ENCODE measurements around the gene DUSP16.

The DUSP16 gene

DNA sequence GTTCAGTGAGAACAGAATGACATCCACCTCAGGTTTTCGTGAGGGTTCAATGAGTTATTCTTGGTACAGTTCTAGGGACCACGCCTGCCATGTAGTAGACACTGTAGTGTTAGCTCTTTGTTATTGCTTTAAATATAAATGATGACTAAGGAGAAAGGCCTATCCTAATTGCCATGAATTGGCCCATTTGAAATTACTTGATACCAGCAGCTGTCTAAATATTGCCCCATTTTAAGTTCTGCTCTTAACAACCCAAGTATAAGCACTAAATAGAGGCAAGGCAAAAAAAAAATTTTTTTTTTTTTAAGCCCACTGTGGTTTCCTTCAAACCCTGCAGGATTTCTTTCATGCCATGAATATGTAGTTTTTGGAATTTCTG, 121.2 kb downstream of the DUSP16 start:
- peaks cover 16% of the 10 kb centered on the region for H3K4me1 ChIP-seq (ENCODE audit: control insufficient read depth, insufficient read depth, low read length, poor library complexity, severe bottlenecking)

DNA sequence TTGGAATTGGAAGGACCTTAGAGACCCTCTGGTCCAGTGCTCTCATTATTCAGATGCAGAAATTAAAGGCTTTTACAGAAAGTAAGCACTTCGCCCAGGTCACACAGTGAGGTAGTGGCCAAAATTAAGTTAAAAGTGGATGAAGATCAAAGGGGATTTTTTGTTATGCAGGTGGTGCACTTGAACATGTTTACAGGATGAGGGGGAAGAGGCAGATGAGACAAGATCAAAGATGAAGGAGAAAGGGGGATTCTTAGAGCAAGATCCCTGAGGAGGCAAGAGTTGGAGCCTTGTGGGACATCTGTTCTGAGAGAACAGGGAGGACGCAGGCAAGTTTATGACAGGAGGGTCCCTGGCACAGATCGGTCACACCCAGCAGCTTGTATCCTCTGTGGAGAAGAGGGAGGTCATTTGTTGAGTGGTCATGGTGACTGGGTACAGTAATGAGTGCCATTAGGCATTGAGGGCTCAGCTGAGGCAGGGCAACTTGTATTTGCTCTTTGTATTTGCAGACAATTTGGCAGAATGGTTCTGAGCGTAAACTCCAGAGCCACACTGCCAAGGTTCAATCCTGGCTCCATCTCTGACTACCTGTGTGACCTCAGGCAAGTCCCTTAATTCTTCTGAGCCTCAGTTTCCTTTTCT, 121.8 kb downstream of the DUSP16 start:
- 95 to 96% methylated on average over 4 of the region's 4 CpGs for WGBS, 2 experiments (ENCODE audit: insufficient coverage in 2 of 2)
- Histone ChIP-seq H3K4me1 (ENCODE audit: control insufficient read depth, insufficient read depth, low read length, poor library complexity, severe bottlenecking) (peaks cover 16% of the 10 kb centered on the region), H3K9me3 (ENCODE audit: control insufficient read depth, low read length) (no peaks in the 10 kb centered on the region), H3K4me3 (ENCODE audit: extremely low read depth, insufficient read depth, low read length, poor library complexity, severe bottlenecking) (no peak overlapping the region), H3K36me3 (ENCODE audit: control insufficient read depth, insufficient read depth, low read length) (no peaks in the 10 kb centered on the region), H3K27ac (ENCODE audit: low read depth, low read length, severe bottlenecking) (no peak overlapping the region)

More for the DNA sequence above, 121.2 kb downstream of the DUSP16 start:
- Histone ChIP-seq H3K27ac (ENCODE audit: low read depth, low read length, severe bottlenecking) (peak overlapping the region; percentile 29), H3K36me3 (ENCODE audit: control insufficient read depth, insufficient read depth, low read length) (no peaks in the 10 kb centered on the region), H3K9me3 (ENCODE audit: control insufficient read depth, low read length) (no peaks in the 10 kb centered on the region), H3K4me3 (ENCODE audit: extremely low read depth, insufficient read depth, low read length, poor library complexity, severe bottlenecking) (no peak overlapping the region)
- WGBS, 2 experiments (ENCODE audit: insufficient coverage in 2 of 2): 100% methylated on average over 1 to 2 of the region's 2 CpGs

GRCh38 chr12:12439636-12440035, 123.0 kb downstream of the DUSP16 start:
- H3K36me3 ChIP-seq (ENCODE audit: control insufficient read depth, insufficient read depth, low read length): no peaks in the 10 kb centered on the region

GRCh38 chr12:12436831-12437345, 125.8 kb downstream of the DUSP16 start:
- WGBS, 2 experiments (ENCODE audit: insufficient coverage in 2 of 2): 94 to 100% methylated on average over 1 to 2 of the region's 2 CpGs
- Histone ChIP-seq H3K27ac (ENCODE audit: low read depth, low read length, severe bottlenecking) (no peak overlapping the region), H3K36me3 (ENCODE audit: control insufficient read depth, insufficient read depth, low read length) (no peaks in the 10 kb centered on the region), H3K4me3 (ENCODE audit: extremely low read depth, insufficient read depth, low read length, poor library complexity, severe bottlenecking) (no peak overlapping the region), H3K9me3 (ENCODE audit: control insufficient read depth, low read length) (no peaks in the 10 kb centered on the region), H3K4me1 (ENCODE audit: control insufficient read depth, insufficient read depth, low read length, poor library complexity, severe bottlenecking) (peaks cover 4% of the 10 kb centered on the region)

More at GRCh38 chr12:12439636-12440035, 123.0 kb downstream of the DUSP16 start:
- Histone ChIP-seq H3K4me3 (ENCODE audit: extremely low read depth, insufficient read depth, low read length, poor library complexity, severe bottlenecking) (no peak overlapping the region), H3K9me3 (ENCODE audit: control insufficient read depth, low read length) (no peaks in the 10 kb centered on the region), H3K27ac (ENCODE audit: low read depth, low read length, severe bottlenecking) (no peak overlapping the region), H3K4me1 (ENCODE audit: control insufficient read depth, insufficient read depth, low read length, poor library complexity, severe bottlenecking) (peaks cover 16% of the 10 kb centered on the region)
- 100% methylated on average over 4 of the region's 6 CpGs; no CpG with 5 or more reads in 1 of the 2 experiments for WGBS, 2 experiments (ENCODE audit: insufficient coverage in 2 of 2)

DNA sequence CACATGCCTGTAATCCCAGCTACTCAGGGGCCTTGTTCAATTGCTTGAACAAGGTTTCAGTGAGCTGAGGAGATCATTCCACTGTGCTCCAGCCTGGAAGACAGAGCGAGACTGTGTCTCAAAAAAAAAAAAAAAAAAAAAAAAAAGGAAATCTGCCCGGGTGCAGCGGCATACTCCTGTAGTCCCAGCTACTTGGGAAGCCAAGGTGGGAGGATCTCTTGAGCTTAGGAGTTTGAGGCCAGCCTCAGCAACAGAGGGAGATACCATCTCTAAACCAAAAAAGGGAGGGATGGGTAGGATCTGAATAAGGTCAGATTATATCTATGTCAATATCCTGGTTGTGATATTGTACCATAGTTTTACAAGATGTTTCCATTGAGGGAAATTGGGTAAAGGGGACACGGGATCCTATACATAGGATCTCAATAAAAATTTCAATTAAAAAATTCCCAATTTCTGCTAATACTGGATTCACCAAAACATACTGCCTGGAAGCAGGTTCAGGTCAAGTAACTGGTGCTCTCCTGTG, 129.4 kb downstream of the DUSP16 start:
- 100% methylated on average over 2 of the region's 4 CpGs; no CpG with 5 or more reads in 1 of the 2 experiments for WGBS, 2 experiments (ENCODE audit: insufficient coverage in 2 of 2)
- Histone ChIP-seq H3K9me3 (ENCODE audit: control insufficient read depth, low read length) (no peaks in the 10 kb centered on the region), H3K36me3 (ENCODE audit: control insufficient read depth, insufficient read depth, low read length) (no peaks in the 10 kb centered on the region), H3K4me1 (ENCODE audit: control insufficient read depth, insufficient read depth, low read length, poor library complexity, severe bottlenecking) (no peaks in the 10 kb centered on the region), H3K4me3 (ENCODE audit: extremely low read depth, insufficient read depth, low read length, poor library complexity, severe bottlenecking) (no peak overlapping the region), H3K27ac (ENCODE audit: low read depth, low read length, severe bottlenecking) (no peak overlapping the region)

DNA sequence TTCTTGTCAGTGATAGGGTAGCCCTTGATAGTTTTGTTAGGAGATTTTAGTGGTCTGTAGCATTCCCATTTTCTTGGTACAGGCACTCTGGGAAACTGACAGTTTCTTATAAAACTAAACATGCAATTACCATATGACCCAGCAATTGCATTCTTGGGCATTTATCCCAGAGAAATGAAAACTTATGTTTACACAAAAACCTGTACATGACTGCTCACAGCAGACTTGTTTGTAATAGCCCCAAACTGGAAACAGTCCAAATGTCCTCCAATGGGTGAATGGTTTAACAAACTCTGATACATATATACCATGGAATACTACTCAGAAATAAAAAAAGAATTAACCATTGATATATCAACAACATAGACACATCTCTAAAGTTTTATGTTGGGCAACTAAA, 130.3 kb downstream of the DUSP16 start:
- no peaks in the 10 kb centered on the region for H3K9me3 ChIP-seq (ENCODE audit: control insufficient read depth, low read length)
- H3K27ac ChIP-seq (ENCODE audit: low read depth, low read length, severe bottlenecking): no peak overlapping the region
- H3K36me3 ChIP-seq (ENCODE audit: control insufficient read depth, insufficient read depth, low read length): no peaks in the 10 kb centered on the region
- H3K4me1 ChIP-seq (ENCODE audit: control insufficient read depth, insufficient read depth, low read length, poor library complexity, severe bottlenecking): no peaks in the 10 kb centered on the region
- no peak overlapping the region for H3K4me3 ChIP-seq (ENCODE audit: extremely low read depth, insufficient read depth, low read length, poor library complexity, severe bottlenecking)

DNA sequence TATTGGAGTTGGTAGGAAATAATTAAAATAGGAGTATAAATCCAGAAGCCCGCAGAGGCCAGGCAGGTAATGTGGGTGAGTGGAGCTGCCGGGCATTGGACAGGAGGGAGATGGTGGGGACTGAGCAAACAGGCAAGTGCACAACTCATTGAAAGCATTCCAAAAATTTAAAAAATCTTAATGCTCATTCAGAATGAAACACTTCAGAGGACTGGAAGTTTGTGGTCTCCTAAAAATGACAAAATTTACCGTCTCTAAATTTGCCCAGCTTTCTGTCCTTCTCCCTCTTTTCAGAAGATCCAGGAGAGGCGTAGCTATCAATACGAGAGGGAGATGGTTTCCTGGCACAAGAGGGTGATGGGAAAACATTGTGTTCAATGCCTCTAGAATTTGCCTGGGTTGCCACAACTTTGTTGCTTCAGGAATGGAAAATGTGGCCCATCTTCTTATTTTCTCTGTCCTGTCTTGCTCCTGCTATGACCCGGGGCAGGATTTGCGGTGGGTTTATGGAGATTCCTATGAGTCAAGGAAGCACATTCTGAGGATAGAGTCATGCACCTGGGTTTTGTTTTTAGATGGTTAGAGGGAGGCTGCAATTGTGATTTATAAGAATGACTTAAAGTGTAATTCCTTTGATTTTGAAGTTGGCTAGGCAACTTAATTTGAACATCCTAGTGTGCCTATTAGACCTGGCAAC, 133.6 kb downstream of the DUSP16 start:
- WGBS, 2 experiments (ENCODE audit: insufficient coverage in 2 of 2): 94 to 100% methylated on average over 3 to 5 of the region's 7 CpGs
- H3K4me1 ChIP-seq (ENCODE audit: control insufficient read depth, insufficient read depth, low read length, poor library complexity, severe bottlenecking): no peaks in the 10 kb centered on the region
- no peak overlapping the region for H3K27ac ChIP-seq (ENCODE audit: low read depth, low read length, severe bottlenecking)
- no peaks in the 10 kb centered on the region for H3K9me3 ChIP-seq (ENCODE audit: control insufficient read depth, low read length)
- H3K36me3 ChIP-seq (ENCODE audit: control insufficient read depth, insufficient read depth, low read length): no peaks in the 10 kb centered on the region
- H3K4me3 ChIP-seq (ENCODE audit: extremely low read depth, insufficient read depth, low read length, poor library complexity, severe bottlenecking): no peak overlapping the region

DNA sequence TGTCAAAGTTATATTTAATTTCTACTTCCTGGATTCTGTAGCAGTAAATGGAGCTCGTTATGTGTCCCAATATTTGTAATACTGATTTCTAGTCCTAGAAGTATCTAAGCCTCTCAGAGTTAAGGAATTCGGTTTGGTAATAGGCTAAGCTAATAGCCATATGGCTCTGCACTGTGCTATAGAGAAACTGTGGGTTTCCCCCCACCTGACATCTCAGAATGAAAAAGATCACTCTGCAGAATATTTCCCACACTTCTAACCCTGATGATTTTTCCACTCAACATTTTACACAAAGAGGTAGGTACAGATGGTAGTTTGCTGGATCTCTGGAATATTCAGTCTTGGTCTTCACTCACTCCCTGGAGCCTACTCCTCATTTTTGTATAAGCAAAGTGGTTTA, 134.6 kb downstream of the DUSP16 start:
- Histone ChIP-seq H3K27ac (ENCODE audit: low read depth, low read length, severe bottlenecking) (no peak overlapping the region), H3K4me3 (ENCODE audit: extremely low read depth, insufficient read depth, low read length, poor library complexity, severe bottlenecking) (no peak overlapping the region), H3K4me1 (ENCODE audit: control insufficient read depth, insufficient read depth, low read length, poor library complexity, severe bottlenecking) (no peaks in the 10 kb centered on the region), H3K9me3 (ENCODE audit: control insufficient read depth, low read length) (peaks cover 6% of the 10 kb centered on the region), H3K36me3 (ENCODE audit: control insufficient read depth, insufficient read depth, low read length) (no peaks in the 10 kb centered on the region)
- no CpG with 5 or more reads among the region's 2 CpGs for WGBS, 2 experiments (ENCODE audit: insufficient coverage in 2 of 2)

GRCh38 chr12:12427568-12427967, 135.1 kb downstream of the DUSP16 start:
- 86 to 96% methylated on average over 3 to 4 of the region's 4 CpGs for WGBS, 2 experiments (ENCODE audit: insufficient coverage in 2 of 2)
- Histone ChIP-seq H3K4me1 (ENCODE audit: control insufficient read depth, insufficient read depth, low read length, poor library complexity, severe bottlenecking) (no peaks in the 10 kb centered on the region), H3K27ac (ENCODE audit: low read depth, low read length, severe bottlenecking) (no peak overlapping the region), H3K9me3 (ENCODE audit: control insufficient read depth, low read length) (peaks cover 6% of the 10 kb centered on the region), H3K4me3 (ENCODE audit: extremely low read depth, insufficient read depth, low read length, poor library complexity, severe bottlenecking) (no peak overlapping the region), H3K36me3 (ENCODE audit: control insufficient read depth, insufficient read depth, low read length) (no peaks in the 10 kb centered on the region)

- WGBS, 2 experiments (ENCODE audit: insufficient coverage in 2 of 2): no CpG with 5 or more reads among the region's 1 CpG
Observed at GRCh38 chr12:12425616-12426015, 137.0 kb downstream of the DUSP16 start.

GRCh38 chr12:12425001-12425400, 137.7 kb downstream of the DUSP16 start:
- no peaks in the 10 kb centered on the region for H3K4me1 ChIP-seq (ENCODE audit: control insufficient read depth, insufficient read depth, low read length, poor library complexity, severe bottlenecking)
- H3K36me3 ChIP-seq (ENCODE audit: control insufficient read depth, insufficient read depth, low read length): no peaks in the 10 kb centered on the region
- no peak overlapping the region for H3K27ac ChIP-seq (ENCODE audit: low read depth, low read length, severe bottlenecking)
- 86% methylated on average over 1 of the region's 2 CpGs; no CpG with 5 or more reads in 1 of the 2 experiments for WGBS, 2 experiments (ENCODE audit: insufficient coverage in 2 of 2)
- H3K4me3 ChIP-seq (ENCODE audit: extremely low read depth, insufficient read depth, low read length, poor library complexity, severe bottlenecking): no peak overlapping the region
- H3K9me3 ChIP-seq (ENCODE audit: control insufficient read depth, low read length): peaks cover 6% of the 10 kb centered on the region

More at GRCh38 chr12:12425616-12426015, 137.0 kb downstream of the DUSP16 start:
- Histone ChIP-seq H3K36me3 (ENCODE audit: control insufficient read depth, insufficient read depth, low read length) (no peaks in the 10 kb centered on the region), H3K27ac (ENCODE audit: low read depth, low read length, severe bottlenecking) (no peak overlapping the region), H3K4me3 (ENCODE audit: extremely low read depth, insufficient read depth, low read length, poor library complexity, severe bottlenecking) (no peak overlapping the region), H3K9me3 (ENCODE audit: control insufficient read depth, low read length) (peaks cover 6% of the 10 kb centered on the region), H3K4me1 (ENCODE audit: control insufficient read depth, insufficient read depth, low read length, poor library complexity, severe bottlenecking) (no peaks in the 10 kb centered on the region)
